NCI-H524 treated with DMSO at 0.1 percent for 48 hours (cell line): ENCODE measurements around the gene IL4I1.
"Not testable (repeated sequence)": the region's sequence is repeated elsewhere in the genome, so short reads cannot be mapped to it uniquely, and the experiment has no call there.

Experiments
- DNase-seq: peaks from one replicate; lab custom pipeline; 2025; lab: John Stamatoyannopoulos, UW

The IL4I1 gene, protein sequence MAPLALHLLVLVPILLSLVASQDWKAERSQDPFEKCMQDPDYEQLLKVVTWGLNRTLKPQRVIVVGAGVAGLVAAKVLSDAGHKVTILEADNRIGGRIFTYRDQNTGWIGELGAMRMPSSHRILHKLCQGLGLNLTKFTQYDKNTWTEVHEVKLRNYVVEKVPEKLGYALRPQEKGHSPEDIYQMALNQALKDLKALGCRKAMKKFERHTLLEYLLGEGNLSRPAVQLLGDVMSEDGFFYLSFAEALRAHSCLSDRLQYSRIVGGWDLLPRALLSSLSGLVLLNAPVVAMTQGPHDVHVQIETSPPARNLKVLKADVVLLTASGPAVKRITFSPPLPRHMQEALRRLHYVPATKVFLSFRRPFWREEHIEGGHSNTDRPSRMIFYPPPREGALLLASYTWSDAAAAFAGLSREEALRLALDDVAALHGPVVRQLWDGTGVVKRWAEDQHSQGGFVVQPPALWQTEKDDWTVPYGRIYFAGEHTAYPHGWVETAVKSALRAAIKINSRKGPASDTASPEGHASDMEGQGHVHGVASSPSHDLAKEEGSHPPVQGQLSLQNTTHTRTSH

DNA sequence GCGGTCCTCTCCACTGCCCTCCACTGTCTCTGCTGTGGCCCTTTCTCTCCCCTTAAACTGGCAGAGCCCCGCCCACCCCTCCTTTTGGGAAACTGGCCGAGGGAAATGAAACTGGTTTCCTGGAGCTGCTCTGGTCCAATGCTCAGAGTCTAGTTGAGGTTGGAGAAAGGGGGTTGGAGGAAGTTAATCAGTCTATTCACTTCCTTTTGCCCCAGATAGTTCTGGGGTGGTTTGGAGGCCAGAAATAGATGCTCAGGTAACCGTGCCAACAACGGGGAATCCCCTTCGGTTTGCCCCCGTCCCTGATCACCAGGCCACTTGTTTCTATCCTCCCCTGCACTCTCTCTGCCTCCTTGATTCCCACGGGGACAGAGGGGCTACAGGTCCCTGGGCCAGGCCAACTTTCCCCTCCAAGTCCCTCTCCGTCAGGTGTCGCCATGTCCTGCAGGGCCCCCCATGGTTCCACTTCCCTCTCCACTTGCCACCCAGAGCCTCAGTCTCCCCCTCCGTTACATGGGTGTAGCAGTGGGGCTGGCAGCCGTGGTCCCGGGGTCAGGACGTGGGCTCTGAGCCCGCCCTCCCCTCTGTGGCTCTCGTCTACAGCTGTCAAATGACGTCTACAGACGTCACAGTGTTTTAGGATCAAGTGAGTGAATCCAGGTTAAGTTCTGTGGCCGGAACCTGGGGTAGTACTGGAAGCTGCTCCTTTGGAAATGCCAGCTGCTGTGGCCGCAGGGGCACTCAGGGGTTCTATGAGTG, at the start of gene IL4I1:
TSS of gene IL4I1 (minus strand) at position 25 of the 759 bp plus-strand sequence. CDS start 727 bp downstream, outside the sequence.
- DNase-seq: no peak

DNA sequence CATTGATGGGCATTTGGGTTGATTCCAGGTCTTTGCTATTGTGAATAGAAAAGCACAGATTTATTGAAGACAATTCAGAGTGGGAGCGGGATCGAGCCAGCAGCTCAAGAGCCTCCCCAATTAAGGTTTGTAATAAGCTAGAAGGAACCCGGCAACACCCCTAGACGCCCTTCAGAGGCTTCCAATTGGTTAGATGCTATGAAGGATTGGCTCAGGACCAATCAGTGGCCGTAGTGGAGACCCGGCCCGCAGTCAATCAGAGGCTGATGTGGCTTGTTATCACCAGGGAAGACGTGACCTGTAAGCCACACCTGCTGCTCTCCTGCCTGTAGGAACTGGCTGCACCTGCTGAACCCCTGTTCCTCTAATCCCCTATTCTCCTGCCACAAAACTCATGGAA, 49.7 kb upstream of the IL4I1 start:
- DNase-seq: no peak

DNA sequence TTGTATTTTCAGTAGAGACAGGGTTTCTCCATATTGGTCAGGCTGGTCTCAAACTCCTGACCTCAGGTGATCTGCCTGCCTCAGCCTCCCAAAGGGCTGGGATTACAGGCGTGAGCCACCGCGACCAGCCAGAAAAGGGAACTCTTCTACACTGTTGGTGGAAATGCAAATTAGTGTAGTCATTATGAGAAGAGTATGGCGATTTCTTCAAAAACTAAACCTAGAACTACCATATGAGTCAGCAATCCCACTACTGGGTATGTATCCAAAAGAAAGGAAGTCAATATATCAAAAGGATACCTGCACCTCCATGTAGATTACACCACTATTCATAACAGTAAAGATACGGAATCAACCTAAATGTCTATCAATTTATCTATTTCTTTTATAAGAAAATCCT, 47.9 kb upstream of the IL4I1 start:
- not testable (repeated sequence) for DNase-seq

DNA sequence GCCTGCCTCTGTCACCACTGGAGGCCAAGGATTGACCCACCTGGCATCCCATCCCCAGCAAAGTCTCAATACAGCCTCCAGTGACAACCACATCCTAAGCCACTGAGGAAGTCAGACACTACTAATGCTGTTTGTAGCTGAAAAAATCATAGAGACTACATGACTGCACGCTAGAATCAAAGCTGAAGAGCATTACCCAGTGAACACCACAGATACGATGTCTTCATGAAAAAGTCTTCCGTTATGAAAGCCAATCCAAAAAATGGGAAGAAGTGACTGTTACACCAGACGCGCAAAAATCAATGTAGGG, 43.8 kb upstream of the IL4I1 start:
- no peak for DNase-seq

DNA sequence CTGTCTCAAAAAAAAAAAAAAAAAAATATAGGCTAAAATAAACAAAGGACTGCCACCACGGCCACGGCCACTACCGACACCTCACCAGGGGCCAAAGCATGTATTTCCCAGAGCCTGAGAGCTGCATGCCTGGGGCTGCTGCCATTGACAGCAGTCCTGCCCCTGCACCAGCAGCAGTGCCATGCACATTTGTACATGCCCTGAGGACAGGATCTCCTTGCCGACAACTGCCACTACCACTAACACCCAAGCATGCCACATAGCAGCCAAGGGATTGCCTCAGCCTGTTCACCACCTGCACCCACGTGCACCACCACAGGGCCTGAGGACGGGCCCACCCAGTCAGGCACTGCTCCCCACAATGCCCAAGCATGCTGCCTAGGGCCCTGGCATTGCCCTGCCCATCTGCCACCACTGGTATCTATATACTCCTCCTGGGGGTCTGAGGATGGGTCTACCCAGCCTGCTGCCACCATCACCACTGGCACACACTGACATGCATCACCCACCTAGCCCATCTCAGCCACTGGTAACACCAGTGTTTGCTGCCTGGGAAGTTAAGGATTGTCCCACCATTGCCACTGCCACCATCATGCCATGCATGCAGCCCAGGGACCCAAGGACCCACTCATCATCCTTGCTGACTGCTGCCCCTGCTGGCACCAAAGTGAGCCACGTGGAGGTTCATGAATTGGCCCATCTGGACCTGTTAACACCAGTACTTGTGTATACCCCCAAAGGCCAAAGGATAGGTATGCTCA, 43.2 kb upstream of the IL4I1 start:
- no peak for DNase-seq

DNA sequence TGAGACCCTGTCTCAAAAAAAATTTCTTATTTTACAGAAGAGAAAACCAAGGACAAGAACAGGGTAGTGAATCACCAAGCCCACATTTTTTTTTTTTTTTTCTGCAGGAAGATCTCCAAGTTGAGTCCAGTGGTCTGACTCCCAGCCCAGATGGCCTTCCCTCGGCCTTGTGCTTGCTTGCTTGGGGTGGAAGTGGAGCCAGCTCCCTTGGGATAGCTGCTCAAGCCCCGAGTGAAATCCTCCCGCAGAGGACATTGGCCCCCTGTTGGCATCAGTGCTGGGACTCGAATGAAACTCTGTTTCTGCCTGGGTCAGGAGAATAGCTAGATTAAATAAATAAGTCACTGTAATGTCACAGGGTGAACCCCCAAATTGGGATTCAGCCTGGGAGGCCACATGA, 42.0 kb upstream of the IL4I1 start:
- no peak for DNase-seq

DNA sequence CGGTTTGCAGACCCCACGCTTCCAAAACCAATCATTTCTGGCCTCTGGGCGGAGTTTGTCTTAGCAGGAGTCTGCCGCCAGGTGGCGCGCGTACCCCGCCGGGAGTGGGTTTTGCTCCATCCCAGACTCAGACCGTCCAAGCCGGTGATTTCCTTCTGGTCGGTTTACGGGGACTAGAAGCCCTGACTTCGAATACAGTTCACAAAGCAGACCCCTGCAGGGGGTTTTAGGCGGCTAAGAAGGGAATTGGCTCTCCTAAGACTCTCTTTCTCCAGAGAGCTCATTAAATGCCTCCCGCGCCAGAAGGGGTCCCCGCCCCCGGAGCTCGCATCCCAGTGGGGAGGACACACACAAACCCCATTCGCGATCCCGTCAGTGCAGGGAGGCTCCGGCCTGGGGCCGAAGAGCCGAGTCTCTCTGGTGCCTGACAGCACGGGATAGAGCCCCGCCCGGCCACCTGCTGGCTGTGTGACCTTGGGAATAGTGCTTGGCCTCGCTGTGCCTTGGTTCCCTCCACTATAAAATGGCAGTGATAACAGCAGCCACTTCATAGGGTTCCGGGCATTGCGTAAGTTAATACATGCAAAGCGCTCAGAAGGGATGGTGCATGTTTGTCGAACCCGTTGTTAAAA, 41.2 kb upstream of the IL4I1 start:
- DNase-seq: peak; percentile 49

DNA sequence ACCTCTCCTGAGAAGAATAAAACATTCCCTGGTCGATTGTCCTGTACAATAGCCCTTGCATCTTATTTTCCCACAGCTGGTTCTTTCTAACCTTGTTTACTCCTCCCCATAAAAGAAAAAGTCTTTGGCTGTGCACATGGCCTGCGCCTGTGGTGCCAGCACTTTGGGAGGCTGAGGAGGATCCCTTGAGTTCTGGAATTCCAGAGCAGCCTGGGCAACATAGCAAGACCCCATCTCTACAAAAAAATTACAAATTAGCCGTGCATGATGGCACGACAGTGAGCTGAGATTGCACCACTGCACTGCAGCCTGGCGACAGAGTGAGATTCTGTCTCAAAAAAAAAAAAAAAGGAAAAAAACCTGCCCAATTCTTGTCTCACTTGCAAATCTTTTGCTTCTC, 39.9 kb upstream of the IL4I1 start:
- no peak for DNase-seq

DNA sequence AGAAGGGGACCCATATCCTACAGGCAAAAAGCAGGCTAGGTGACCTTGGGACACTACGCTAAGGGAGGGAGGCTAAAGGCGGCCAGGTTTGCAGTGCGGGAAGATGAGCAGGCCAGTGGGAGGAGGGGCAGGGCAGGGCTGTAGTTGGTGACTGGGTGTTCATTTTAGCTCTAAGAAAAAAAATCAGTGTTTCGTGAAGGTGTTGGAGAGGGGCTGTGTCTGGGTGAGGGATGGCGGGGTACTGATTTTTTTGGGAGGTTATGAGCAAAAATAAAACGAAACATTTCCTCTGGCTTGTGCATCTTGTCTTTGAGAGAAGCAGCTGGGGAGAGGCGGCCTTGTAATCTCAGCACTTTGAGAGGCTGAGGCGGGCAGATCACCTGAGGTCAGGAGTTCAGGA, 37.0 kb upstream of the IL4I1 start:
- no peak for DNase-seq

DNA sequence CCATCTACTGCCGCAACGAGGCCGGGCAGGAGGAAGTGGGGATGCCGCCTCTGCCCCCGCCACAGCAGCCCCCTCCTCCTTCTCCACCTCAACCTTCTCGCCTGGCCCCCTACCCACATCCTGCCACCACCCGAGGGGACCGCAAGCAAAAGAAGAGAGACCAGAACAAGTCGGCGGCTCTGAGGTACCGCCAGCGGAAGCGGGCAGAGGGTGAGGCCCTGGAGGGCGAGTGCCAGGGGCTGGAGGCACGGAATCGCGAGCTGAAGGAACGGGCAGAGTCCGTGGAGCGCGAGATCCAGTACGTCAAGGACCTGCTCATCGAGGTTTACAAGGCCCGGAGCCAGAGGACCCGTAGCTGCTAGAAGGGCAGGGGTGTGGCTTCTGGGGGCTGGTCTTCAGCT, 36.0 kb upstream of the IL4I1 start:
- no peak for DNase-seq

DNA sequence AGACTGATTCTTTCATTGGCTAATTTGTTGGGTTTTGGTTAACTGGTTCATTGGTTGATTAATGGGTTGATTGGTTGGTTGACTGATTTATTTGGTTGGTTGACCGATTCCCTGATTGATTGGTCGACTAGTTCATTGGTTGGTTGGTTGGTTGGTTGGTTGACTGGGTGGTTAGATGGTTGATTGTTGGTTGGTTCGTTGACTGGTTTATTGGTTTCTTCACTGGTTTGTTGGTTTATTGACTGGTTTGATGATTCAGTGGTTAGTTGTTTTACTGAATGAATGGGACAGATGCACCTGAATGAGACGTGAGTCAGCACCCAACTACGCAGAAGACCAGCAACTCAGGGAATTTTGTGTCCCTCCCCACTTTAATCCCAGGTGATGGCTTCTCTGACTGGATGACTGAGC, 35.4 kb upstream of the IL4I1 start:
- DNase-seq: no peak

DNA sequence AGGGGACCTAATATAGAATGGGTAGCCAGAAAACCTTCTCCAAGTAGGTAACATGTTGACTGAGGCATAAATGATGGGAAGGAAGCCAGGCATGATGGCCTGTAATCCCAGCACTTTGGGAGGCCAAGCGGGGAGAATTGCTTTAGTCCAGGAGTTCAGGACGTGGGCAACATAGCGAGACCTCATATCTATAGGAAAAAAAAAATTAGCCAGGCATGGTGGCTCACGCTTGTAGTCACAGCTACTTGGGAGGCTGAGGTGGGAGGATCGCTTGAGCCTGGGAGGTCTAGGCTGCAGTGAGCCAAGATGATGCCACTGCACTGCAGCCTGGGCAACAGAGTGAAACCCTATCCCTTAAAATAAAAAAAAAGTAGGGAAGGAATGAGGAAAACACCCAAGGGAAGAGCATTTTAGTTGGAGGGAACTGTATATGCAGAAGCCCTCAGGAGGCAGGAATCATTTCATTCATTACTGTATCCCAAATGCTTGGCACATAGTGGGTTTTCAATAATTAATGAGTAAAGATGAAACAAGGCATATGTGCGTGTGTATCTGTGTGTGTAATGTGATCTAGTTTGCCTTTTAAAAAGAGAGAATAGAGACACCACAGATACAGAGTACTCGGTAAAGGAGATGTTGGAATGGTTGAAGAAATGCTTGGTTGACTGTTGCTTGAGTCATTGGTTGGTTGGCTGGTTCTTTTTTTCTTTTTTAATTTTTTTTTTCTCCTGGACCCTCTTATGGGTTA, 34.8 kb upstream of the IL4I1 start:
- no peak for DNase-seq

DNA sequence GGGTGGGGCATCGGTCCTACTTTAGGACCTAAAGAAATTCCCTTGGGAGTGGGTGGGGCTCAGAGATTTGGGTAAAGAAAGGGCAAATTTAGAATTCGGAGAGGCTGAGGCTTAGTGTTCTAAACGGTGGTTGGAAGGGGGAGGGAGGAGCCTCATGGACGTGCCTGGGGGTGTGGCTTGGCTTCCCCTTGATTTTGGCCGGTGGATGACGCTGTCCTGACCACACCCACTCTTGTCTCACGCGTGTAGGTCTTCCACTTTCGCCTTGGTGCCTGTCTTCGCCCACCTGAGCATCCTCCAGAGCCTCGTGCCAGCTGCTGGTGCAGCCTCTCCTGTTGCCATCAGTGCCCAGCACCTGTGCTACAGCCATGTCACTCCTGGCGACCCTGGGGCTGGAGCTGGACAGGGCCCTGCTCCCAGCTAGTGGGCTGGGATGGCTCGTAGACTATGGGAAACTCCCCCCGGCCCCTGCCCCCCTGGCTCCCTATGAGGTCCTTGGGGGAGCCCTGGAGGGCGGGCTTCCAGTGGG, 33.9 kb upstream of the IL4I1 start:
- DNase-seq: no peak

DNA sequence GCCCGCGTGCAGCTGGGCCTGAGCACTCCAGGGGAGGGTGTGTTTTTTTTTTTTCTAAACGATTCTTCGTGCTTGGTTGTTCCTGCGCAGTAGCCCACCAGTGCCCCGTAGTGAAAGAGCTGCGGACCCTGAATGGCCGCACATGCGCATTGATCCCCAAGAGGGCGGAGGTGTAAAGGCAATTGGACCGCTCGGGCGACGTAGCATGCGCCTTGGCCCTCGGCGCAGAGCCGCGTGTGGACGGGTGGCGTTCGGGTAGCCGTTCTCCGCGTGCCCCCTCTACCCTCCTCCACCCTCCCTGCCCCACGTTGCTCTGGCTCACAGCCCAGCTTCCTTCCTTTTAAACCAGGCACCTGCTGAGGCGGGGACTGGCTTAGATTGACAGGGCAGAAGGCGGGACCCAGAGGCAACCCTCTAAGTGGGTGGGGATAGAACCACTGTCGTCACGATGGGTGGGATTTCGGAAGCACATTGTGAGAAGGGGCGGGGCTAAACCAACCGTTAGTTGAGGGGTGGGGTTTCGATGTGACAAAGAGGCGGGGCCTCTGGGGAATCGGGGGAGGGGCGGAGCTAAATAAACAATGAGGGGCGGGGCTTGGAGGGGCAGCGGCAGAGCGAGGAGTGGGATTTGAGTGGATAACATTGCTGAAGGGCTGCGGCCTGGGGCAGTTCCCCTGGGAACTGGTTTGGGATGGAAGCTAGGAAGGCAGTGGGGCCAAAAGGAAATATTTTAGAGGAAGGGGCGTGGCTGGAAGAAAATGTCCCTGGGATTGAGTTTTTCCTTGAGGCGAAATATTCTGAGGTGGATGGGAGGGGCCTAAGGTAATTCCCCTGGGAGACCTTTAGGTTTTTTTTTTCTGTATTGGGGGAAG, 33.2 kb upstream of the IL4I1 start:
- DNase-seq: peak; percentile 69

DNA sequence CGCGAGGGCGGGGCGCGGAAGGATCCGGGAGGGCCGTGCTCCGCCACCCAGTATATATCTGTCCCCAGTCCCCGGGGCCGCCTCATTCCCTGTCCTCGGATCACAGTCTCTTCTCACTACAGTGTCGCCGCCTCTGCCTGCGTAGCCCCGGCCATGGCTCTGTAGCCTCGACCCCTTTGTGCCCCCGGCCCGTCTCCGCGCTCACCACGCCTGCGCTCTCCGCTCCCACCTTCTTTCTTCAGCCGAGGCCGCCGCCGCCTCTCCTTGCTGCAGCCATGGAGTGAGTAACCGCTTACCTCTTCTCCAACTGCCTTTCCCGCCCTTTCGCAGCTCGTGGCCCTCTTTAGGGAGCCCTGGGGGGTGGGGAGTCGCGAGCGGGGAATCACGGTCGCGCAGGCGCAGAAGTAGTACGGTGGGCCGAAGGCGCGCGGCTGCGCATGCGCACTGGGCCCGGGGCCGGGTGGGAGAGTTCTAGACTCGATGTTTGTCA, 32.5 kb upstream of the IL4I1 start, which contains the start of the genes ATF5 and NUP62:
TSS of gene ATF5 (plus strand) at position 85 of the 490 bp plus-strand sequence. CDS start 1,646 bp downstream, outside the sequence.
TSS of gene NUP62 (minus strand) at position 384 of the 490 bp plus-strand sequence. CDS start 19,697 bp downstream, outside the sequence.
- DNase-seq: peak; percentile 73

DNA sequence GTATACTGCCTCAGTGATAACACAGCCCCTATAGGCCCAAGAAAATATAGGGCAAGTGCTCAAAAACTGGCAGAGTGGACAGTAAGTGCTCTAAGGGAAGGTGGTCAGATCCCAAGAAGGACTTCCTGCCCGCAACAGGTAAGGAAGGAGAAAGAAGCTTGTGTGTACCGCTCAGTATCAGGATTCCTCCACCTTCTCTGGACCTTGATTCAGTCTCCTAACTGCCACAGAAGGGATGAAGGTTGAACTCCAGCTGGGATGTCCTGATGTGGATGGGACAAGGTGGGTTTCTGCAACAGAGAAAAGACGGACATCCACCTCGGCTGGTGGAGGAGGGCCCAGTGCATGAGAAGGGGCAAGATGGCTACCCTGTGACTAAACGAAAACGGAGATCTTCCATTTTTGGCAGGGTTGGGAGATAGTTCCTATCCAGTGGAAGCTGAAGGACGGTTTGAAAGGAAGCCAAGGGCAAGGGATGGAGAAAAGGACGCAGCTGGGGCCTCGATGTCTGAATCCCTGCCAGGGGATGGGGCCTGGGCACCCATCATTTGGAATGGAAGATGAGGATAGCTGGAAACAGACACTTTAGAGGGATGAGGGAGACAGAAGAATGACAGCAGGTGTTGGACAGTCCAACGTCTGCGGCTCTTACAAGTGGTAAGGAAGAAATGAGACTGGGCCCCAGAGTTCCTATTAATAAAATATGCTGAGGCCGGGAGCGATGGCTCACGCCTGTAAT, 31.0 kb upstream of the IL4I1 start:
- DNase-seq: no peak

DNA sequence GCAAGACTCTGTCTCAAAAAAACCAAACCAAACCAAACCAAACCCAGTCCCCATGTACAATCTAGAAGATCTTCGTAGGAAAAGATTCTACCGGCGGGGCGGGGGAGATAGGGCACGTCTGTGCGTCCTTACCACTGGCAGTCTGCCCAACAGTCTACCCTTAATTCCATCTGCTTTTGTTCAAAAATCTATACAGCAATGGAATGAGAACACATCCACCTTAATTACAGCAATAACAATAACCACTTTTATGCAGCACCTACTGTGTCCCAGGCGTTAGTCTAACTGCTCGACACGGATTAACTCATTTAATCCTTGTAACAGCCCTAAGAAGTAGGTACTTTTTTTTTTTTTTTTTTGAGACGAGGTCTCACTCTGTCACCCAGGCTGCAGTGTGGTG, 29.8 kb upstream of the IL4I1 start:
- DNase-seq: no peak

DNA sequence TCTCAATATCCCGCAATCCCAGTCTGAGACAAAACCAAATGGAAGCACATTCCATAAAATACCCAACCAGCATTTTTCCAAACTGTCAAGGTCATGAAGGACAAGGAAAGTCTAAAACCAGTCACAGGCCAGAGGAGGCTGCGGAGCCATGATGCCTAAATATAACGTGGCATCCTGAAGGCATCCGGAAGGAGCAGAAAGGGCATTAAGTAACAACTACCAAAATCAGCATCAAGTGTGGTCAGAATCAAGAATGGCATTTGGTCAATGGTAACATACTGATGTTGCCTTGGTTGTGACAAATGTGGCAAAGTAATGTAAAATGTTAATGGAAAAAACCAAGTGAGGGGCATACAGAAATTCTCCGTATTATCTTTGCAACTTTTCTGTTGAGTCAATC, 28.8 kb upstream of the IL4I1 start:
- DNase-seq: no peak

DNA sequence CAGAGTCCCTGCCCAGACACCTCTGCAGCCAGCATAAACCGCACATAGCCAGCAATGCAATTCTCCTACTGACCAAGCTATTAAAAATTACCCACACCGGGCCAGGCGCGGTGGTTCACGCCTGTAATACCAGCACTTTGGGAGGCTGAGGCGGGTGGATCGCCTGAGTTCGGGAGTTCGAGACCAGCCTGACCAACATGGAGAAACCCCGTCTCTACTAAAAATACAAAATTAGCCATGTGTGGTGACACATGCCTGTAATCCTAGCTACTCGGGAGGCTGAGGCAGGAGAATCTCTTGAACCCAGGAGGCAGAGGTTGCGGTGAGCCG, 28.2 kb upstream of the IL4I1 start:
- DNase-seq: not testable (repeated sequence)
